Keratinocyte (primary cell): ENCODE results near the gene TVP23C. TPM values are rescaled to one million over a fixed set of nuclear protein-coding genes. Genes with fewer than 3 reads are reported as not detected.

Source experiments
- DNase-seq: peaks from one replicate; pipeline ENCODE4 v3.0.0-alpha.2; 2011; ENCODE audit warnings: low read depth, missing footprints, low spot score
- FAIRE-seq: peaks from 2 replicates; lab custom pipeline; 2011; peaks lifted over from hg19 to GRCh38; lab: Jason Lieb, UNC
- H2AFZ ChIP-seq: 2 replicates; pipeline ENCODE4 v1.6.0; 2012; ENCODE audit warnings: low read length, control low read depth, inconsistent platforms; ENCODE audit not compliant: control insufficient read depth
- H3K27ac ChIP-seq: 2 replicates; pipeline ENCODE4 v1.5.1; 2011; ENCODE audit warnings: low read length; ENCODE audit not compliant: control insufficient read depth, insufficient read depth
- H3K27me3 ChIP-seq: 3 replicates; pipeline ENCODE4 v1.6.0; 2011; ENCODE audit warnings: low read length; ENCODE audit not compliant: control insufficient read depth, insufficient read depth; ENCODE audit errors: extremely low read depth
- H3K36me3 ChIP-seq, 2 experiments: 2 replicates in 1 of 2; 3 replicates in 1 of 2; pipeline ENCODE4 v1.5.1; 2011; ENCODE audit warnings: low read length in 2 of 2, mild to moderate bottlenecking in 1 of 2; ENCODE audit not compliant: control insufficient read depth in 2 of 2, insufficient read depth in 2 of 2; ENCODE audit errors: extremely low read depth in 1 of 2
- H3K4me1 ChIP-seq: 3 replicates; pipeline ENCODE4 v1.5.1; 2011; ENCODE audit warnings: low read length; ENCODE audit not compliant: control insufficient read depth, insufficient read depth; ENCODE audit errors: extremely low read depth
- H3K4me2 ChIP-seq: 3 replicates; pipeline ENCODE4 v1.6.0; 2011; ENCODE audit warnings: low read depth, low read length; ENCODE audit not compliant: control insufficient read depth, insufficient read depth; ENCODE audit errors: extremely low read depth
- H3K4me3 ChIP-seq, 3 experiments: fragments of 200-600 bp in 1 of 3; sonication (generic) in 1 of 3; 2 replicates in 2 of 3; 3 replicates in 1 of 3; pipeline ENCODE4 v1.5.1; 2011 to 2016; ENCODE audit warnings: low read length in 3 of 3, mild to moderate bottlenecking in 3 of 3, control low read depth in 2 of 3, inconsistent platforms in 1 of 3, low read depth in 1 of 3, mixed read lengths in 1 of 3, mixed run types in 1 of 3, moderate library complexity in 1 of 3; ENCODE audit not compliant: control insufficient read depth in 2 of 3, insufficient read depth in 2 of 3; ENCODE audit errors: extremely low read depth in 1 of 3
- H3K79me2 ChIP-seq: 2 replicates; pipeline ENCODE4 v1.6.0; 2012; ENCODE audit warnings: low read length; ENCODE audit not compliant: control insufficient read depth, insufficient read depth
- H3K9ac ChIP-seq: 3 replicates; pipeline ENCODE4 v1.6.0; 2011; ENCODE audit warnings: low read length; ENCODE audit not compliant: control insufficient read depth, insufficient read depth; ENCODE audit errors: extremely low read depth
- H3K9me1 ChIP-seq: 3 replicates; pipeline ENCODE4 v1.6.0; 2011; ENCODE audit warnings: low read length; ENCODE audit not compliant: control insufficient read depth, insufficient read depth; ENCODE audit errors: extremely low read depth
- H3K9me3 ChIP-seq: 2 replicates; pipeline ENCODE4 v1.5.1; 2012; ENCODE audit warnings: low read depth, low read length; ENCODE audit not compliant: control insufficient read depth
- H4K20me1 ChIP-seq: 3 replicates; pipeline ENCODE4 v1.6.0; 2011; ENCODE audit warnings: low read length; ENCODE audit not compliant: control insufficient read depth, insufficient read depth; ENCODE audit errors: extremely low read depth
- CTCF ChIP-seq, 3 experiments: IDR thresholded peaks in 1 of 3; conservative IDR thresholded peaks in 1 of 3; optimal IDR thresholded peaks in 1 of 3; 2 replicates in 2 of 3; 3 replicates in 1 of 3; pipeline versions ENCODE3 to v1.5.1; 2011; ENCODE audit warnings: low read length in 3 of 3, mild to moderate bottlenecking in 3 of 3, moderate library complexity in 2 of 3, control low read depth in 1 of 3, inconsistent platforms in 1 of 3; ENCODE audit not compliant: insufficient read depth in 2 of 3; ENCODE audit errors: extremely low read depth in 1 of 3
- EZH2 ChIP-seq: IDR thresholded peaks from one replicate; pipeline ENCODE4 v1.6.1; 2012; ENCODE audit warnings: inconsistent platforms, mild to moderate bottlenecking, low read length, moderate library complexity
- dilution Hi-C: fragments of 300-500 bp; cut with MboI; formaldehyde crosslinking; loops from one replicate; pipeline ENCODE4 v1.7.0; 2020; ENCODE audit warnings: low sequenced_read_pairs; ENCODE audit not compliant: extremely low pct_ligation_motif_present
- polyA plus RNA-seq, 5 experiments: library from polyadenylated mRNA; depleted of rRNA in 3 of 5; stranded (reverse) in 3 of 5; stranded (forward) in 1 of 5; unstranded in 1 of 5; fragments of >200 nt; gene quantifications; 1 replicate in 1 of 5; 2 replicates in 3 of 5; 3 replicates in 1 of 5; pipeline versions ENCODE4 v1.2.1 to v1.2.3, GENCODE V29; 2011 to 2012; ENCODE audit warnings: missing spikeins in 2 of 5, low read depth in 1 of 5, low replicate concordance in 1 of 5

Gene TVP23C
- polyA plus RNA-seq, 1 donor (not counting 4 experiments of a cell fraction or from before 2014, with no cell fraction given): 5.7 TPM

DNA sequence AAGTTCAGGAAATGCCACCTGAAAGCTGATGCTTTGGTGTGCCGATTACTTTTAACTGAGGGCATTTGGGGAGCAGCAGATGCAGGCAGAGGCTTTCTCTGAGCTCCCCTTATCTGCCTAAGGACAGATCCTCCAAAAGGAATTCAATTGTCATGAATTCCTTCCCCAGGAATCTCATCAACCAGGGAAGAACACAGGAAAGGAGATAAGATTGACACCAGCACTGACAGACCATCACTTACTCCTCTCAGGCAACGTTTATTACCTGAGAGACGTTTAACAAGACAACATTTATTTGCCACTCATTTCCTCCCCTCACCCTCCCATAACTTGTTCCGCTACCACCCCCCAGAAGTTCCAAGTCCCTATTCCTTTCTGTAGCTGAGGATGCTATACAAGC lies 78.2 kb downstream of the TVP23C start:
- H3K36me3 ChIP-seq: peaks cover 0 to 2% of the 10 kb centered on the region in 2 experiments
- no peaks in the 10 kb centered on the region for H3K9me1 ChIP-seq
- FAIRE-seq (no peak), DNase-seq (no peak)
- H2AFZ ChIP-seq: no peak overlapping the region
- H3K27ac ChIP-seq: no peak overlapping the region
- no peak overlapping the region for H3K4me2 ChIP-seq
- no peaks in the 10 kb centered on the region for H3K9me3 ChIP-seq
- H3K4me3 ChIP-seq: no peak overlapping the region
- dilution Hi-C loops: no loop called here
- H3K79me2 ChIP-seq: no peaks in the 10 kb centered on the region
- peaks cover 3% of the 10 kb centered on the region for H3K4me1 ChIP-seq
- no peak for TF ChIP-seq CTCF (optimal IDR thresholded peaks at IDR 0.05 in 1 of 3, IDR thresholded peaks at IDR 0.05 in 1 of 3, conservative IDR thresholded peaks at IDR 0.05 in 1 of 3; ENCODE audit: extremely low read depth in 1 of 3, insufficient read depth in 2 of 3, low read length in 3 of 3)
- TF ChIP-seq EZH2: no peak
- no peaks in the 10 kb centered on the region for H4K20me1 ChIP-seq
- H3K9ac ChIP-seq: no peak overlapping the region
- no peaks in the 10 kb centered on the region for H3K27me3 ChIP-seq

DNA sequence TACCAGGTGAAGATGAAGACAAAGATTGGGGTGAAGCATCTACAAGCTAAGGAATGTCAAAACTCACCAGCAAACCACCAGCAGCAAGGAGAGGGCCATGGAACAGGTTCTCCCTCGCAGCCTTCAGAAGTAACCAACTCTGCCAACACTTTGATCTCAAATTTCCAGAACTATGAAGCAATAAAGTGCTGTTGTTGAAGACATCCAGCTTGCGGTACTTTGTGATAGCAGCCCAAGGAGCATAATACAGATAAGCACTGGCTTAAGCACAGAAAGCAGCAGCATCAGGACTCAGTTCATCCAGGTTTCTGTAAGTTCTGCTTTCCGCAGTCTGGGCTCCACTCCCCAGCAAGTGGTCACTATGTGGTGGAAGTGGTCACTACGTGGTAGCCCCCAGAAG lies 79.9 kb downstream of the TVP23C start:
- H3K4me3 ChIP-seq: no peak overlapping the region
- no peaks in the 10 kb centered on the region for H3K9me1 ChIP-seq
- H3K27ac ChIP-seq: no peak overlapping the region
- no peaks in the 10 kb centered on the region for H4K20me1 ChIP-seq
- DNase-seq (no peak), FAIRE-seq (no peak)
- no peak overlapping the region for H3K9ac ChIP-seq
- H3K4me2 ChIP-seq: no peak overlapping the region
- H3K27me3 ChIP-seq: no peaks in the 10 kb centered on the region
- H2AFZ ChIP-seq: no peak overlapping the region
- H3K4me1 ChIP-seq: peaks cover 6% of the 10 kb centered on the region
- no peaks in the 10 kb centered on the region for H3K79me2 ChIP-seq
- H3K9me3 ChIP-seq: no peaks in the 10 kb centered on the region
- dilution Hi-C loops: no loop called here
- H3K36me3 ChIP-seq: peaks cover 0 to 2% of the 10 kb centered on the region in 2 experiments
- TF ChIP-seq CTCF (optimal IDR thresholded peaks at IDR 0.05 in 1 of 3, IDR thresholded peaks at IDR 0.05 in 1 of 3, conservative IDR thresholded peaks at IDR 0.05 in 1 of 3; ENCODE audit: extremely low read depth in 1 of 3, insufficient read depth in 2 of 3, low read length in 3 of 3): no peak
- TF ChIP-seq EZH2: no peak
